H9 (cell line): ENCODE results near the gene GSE1. TPM values are rescaled to one million over a fixed set of nuclear protein-coding genes. Genes with fewer than 3 reads are reported as not detected.

Experiments
- DNase-seq: peaks from one replicate; pipeline ENCODE4 v3.0.0-alpha.2; 2017
- H2AFZ ChIP-seq: one replicate; pipeline ENCODE4 v1.6.1; 2013; ENCODE audit warnings: mild to moderate bottlenecking, low read length, control low read depth, moderate library complexity
- H2AK5ac ChIP-seq: 2 replicates; pipeline ENCODE4 v1.6.1; 2013; ENCODE audit warnings: low read length, control low read depth, mixed read lengths; ENCODE audit not compliant: insufficient read length
- H2BK120ac ChIP-seq: one replicate; pipeline ENCODE4 v1.6.1; 2013; ENCODE audit warnings: low read depth, mild to moderate bottlenecking, low read length, control low read depth, inconsistent platforms; ENCODE audit not compliant: poor library complexity, severe bottlenecking
- H2BK12ac ChIP-seq: 2 replicates; pipeline ENCODE4 v1.6.1; 2013; ENCODE audit warnings: low read length, control low read depth, mixed read lengths, low read depth; ENCODE audit not compliant: insufficient read length
- H2BK15ac ChIP-seq: 2 replicates; pipeline ENCODE4 v1.6.1; 2013; ENCODE audit warnings: low read depth, low read length, control low read depth
- H2BK20ac ChIP-seq: one replicate; pipeline ENCODE4 v1.6.1; 2013; ENCODE audit warnings: low read depth, mild to moderate bottlenecking, low read length, control low read depth, inconsistent platforms; ENCODE audit not compliant: poor library complexity, severe bottlenecking
- H2BK5ac ChIP-seq: 2 replicates; pipeline ENCODE4 v1.6.1; 2013; ENCODE audit warnings: low read length, control low read depth, mixed read lengths; ENCODE audit not compliant: insufficient read length
- H3K14ac ChIP-seq: 2 replicates; pipeline ENCODE4 v1.6.1; 2013; ENCODE audit warnings: low read length, control low read depth; ENCODE audit not compliant: insufficient read depth
- H3K18ac ChIP-seq: 2 replicates; pipeline ENCODE4 v1.6.1; 2013; ENCODE audit warnings: low read depth, mild to moderate bottlenecking, mixed read lengths, low read length, control low read depth; ENCODE audit not compliant: insufficient read length
- H3K23ac ChIP-seq: 2 replicates; pipeline ENCODE4 v1.6.1; 2013; ENCODE audit warnings: low read length, control low read depth, mixed read lengths, low read depth; ENCODE audit not compliant: insufficient read length
- H3K23me2 ChIP-seq: 2 replicates; pipeline ENCODE4 v1.6.1; 2013; ENCODE audit warnings: low read depth, mild to moderate bottlenecking, mixed read lengths, low read length, control low read depth; ENCODE audit not compliant: insufficient read length, poor library complexity, severe bottlenecking
- H3K27ac ChIP-seq: 2 replicates; pipeline ENCODE4 v1.5.1; 2013; ENCODE audit warnings: low read length, control low read depth, mixed read lengths, low read depth; ENCODE audit not compliant: insufficient read length
- H3K27me3 ChIP-seq: 2 replicates; pipeline ENCODE4 v1.6.1; 2013; ENCODE audit warnings: low read length, control low read depth, inconsistent platforms; ENCODE audit not compliant: insufficient read depth
- H3K4ac ChIP-seq: 2 replicates; pipeline ENCODE4 v1.6.1; 2013; ENCODE audit warnings: low read depth, mild to moderate bottlenecking, control low read depth, inconsistent platforms, low read length, moderate library complexity
- H3K4me1 ChIP-seq: 2 replicates; pipeline ENCODE4 v1.6.1; 2013; ENCODE audit warnings: low read length, control low read depth, inconsistent platforms; ENCODE audit not compliant: insufficient read depth
- H3K4me2 ChIP-seq: 2 replicates; pipeline ENCODE4 v1.6.1; 2013; ENCODE audit warnings: low read length, control low read depth, mixed read lengths; ENCODE audit not compliant: insufficient read length, insufficient read depth
- H3K56ac ChIP-seq: 2 replicates; pipeline ENCODE4 v1.6.1; 2013; ENCODE audit warnings: low read depth, mild to moderate bottlenecking, mixed read lengths, low read length, control low read depth; ENCODE audit not compliant: insufficient read length
- H3K79me1 ChIP-seq: 2 replicates; pipeline ENCODE4 v1.6.1; 2013; ENCODE audit warnings: low read depth, mild to moderate bottlenecking, moderate library complexity, low read length, control low read depth, inconsistent platforms; ENCODE audit not compliant: insufficient read depth, poor library complexity, severe bottlenecking
- H3K79me2 ChIP-seq: 2 replicates; pipeline ENCODE4 v1.6.1; 2013; ENCODE audit warnings: low read length, control low read depth, inconsistent platforms; ENCODE audit not compliant: insufficient read depth
- H3K9ac ChIP-seq: 2 replicates; pipeline ENCODE4 v1.6.1; 2013; ENCODE audit warnings: low read length, control low read depth, mixed read lengths; ENCODE audit not compliant: insufficient read length; ENCODE audit errors: extremely low read depth
- H3K9me3 ChIP-seq: one replicate; pipeline ENCODE4 v1.6.1; 2013; ENCODE audit warnings: low read depth, low read length, inconsistent platforms; ENCODE audit not compliant: control insufficient read depth
- H3T11ph ChIP-seq: one replicate; pipeline ENCODE4 v1.6.1; 2013; ENCODE audit warnings: mild to moderate bottlenecking, low read length, control low read depth, inconsistent platforms
- H4K20me1 ChIP-seq: one replicate; pipeline ENCODE4 v1.6.1; 2013; ENCODE audit not compliant: control insufficient read depth, insufficient read length, insufficient read depth
- H4K5ac ChIP-seq: 2 replicates; pipeline ENCODE4 v1.6.1; 2013; ENCODE audit warnings: low read depth, mild to moderate bottlenecking, mixed read lengths, low read length, control low read depth; ENCODE audit not compliant: insufficient read length
- H4K8ac ChIP-seq: replicated peaks from 2 replicates; pipeline ENCODE4 v1.6.1; 2013; ENCODE audit warnings: low read length, control low read depth, mixed read lengths, low read depth; ENCODE audit not compliant: insufficient read length
- H4K91ac ChIP-seq: 2 replicates; pipeline ENCODE4 v1.6.1; 2013; ENCODE audit warnings: low read depth, mild to moderate bottlenecking, moderate library complexity, mixed read lengths, low read length, control low read depth; ENCODE audit not compliant: insufficient read length
- H3K27ac Mint-ChIP-seq, 3 experiments: 2 replicates in 2 of 3; 3 replicates in 1 of 3; pipeline ENCODE4 v1.8.0; 2020 to 2021; ENCODE audit warnings: mixed read lengths in 3 of 3, mild to moderate bottlenecking in 1 of 3, moderate library complexity in 1 of 3
- H3K27me3 Mint-ChIP-seq: 2 replicates; pipeline ENCODE4 v1.8.0; 2021; ENCODE audit warnings: low read depth, mild to moderate bottlenecking, moderate library complexity, mixed read lengths
- H3K36me3 Mint-ChIP-seq, 3 experiments: 2 replicates in 2 of 3; 3 replicates in 1 of 3; pipeline ENCODE4 v1.8.0; 2020 to 2021; ENCODE audit warnings: low read depth in 3 of 3, mixed read lengths in 3 of 3; ENCODE audit not compliant: insufficient read depth in 1 of 3
- H3K4me1 Mint-ChIP-seq, 2 experiments: 2 replicates each; pipeline ENCODE4 v1.8.0; 2020; ENCODE audit warnings: mixed read lengths in 2 of 2
- H3K4me3 Mint-ChIP-seq, 2 experiments: 2 replicates in 1 of 2; 3 replicates in 1 of 2; pipeline ENCODE4 v1.8.0; 2020 to 2021; ENCODE audit warnings: mild to moderate bottlenecking in 2 of 2, mixed read lengths in 2 of 2, moderate library complexity in 1 of 2
- H3K9me3 Mint-ChIP-seq, 2 experiments: 2 replicates in 1 of 2; 3 replicates in 1 of 2; pipeline ENCODE4 v1.8.0; 2020; ENCODE audit warnings: mild to moderate bottlenecking in 2 of 2, mixed read lengths in 2 of 2, moderate library complexity in 1 of 2
- CTCF ChIP-seq: fragments of 200-600 bp; sonication (generic); conservative IDR thresholded peaks from 3 replicates; pipeline ENCODE4 v1.8.0; 2021; ENCODE audit warnings: antibody characterized with exemption, mild to moderate bottlenecking
- WGBS: extraction: QIAGEN DNeasy Blood & Tissue Kit; methylation state at CpG from one replicate; pipeline ENCODE4 v1.1.7; 2013; ENCODE audit warnings: missing lambda C conversion rate, low lambda C conversion rate, mixed read lengths; ENCODE audit not compliant: insufficient read length; ENCODE audit errors: extremely low coverage; 5-methylcytosine and 5-hydroxymethylcytosine counted together
- total RNA-seq: library from RNA; stranded (reverse); gene quantifications from 2 replicates; pipeline ENCODE4 v1.2.1, GENCODE V29; 2021

The GSE1 gene
- total RNA-seq, 1 experiment from 2014 or later = 125 TPM

GRCh38 chr16:85673529-85674417 is 60.7 kb downstream of the GSE1 start:
- Mint-ChIP-seq H3K27me3 (no peaks in the 10 kb centered on the region; the same call in none of the 2 replicates), H3K27ac (peak overlapping the region in 1 of 3 experiments; percentile 83; a peak in 3 of 7 replicates), H3K36me3 (peaks cover 35 to 95% (median 81%) of the 10 kb centered on the region in 3 experiments; a peak in 6 of 7 replicates), H3K4me1 (no peaks in the 10 kb centered on the region), H3K9me3 (no peaks in the 10 kb centered on the region), H3K4me3 (no peak overlapping the region)
- Histone ChIP-seq H3K23me2 (no peaks in the 10 kb centered on the region), H2BK20ac (no peak overlapping the region), H3K27ac (no peak overlapping the region), H2BK15ac (no peak overlapping the region), H4K91ac (no peak overlapping the region), H2BK12ac (no peak overlapping the region), H4K20me1 (no peaks in the 10 kb centered on the region), H2AFZ (no peak overlapping the region), H3K9ac (no peak overlapping the region), H2BK120ac (no peak overlapping the region), H3K4ac (no peak overlapping the region), H4K8ac (no peak overlapping the region), H3K14ac (no peak overlapping the region), H3T11ph (no peak overlapping the region), H3K79me1 (no peaks in the 10 kb centered on the region), H2AK5ac (no peak overlapping the region), H3K4me1 (no peaks in the 10 kb centered on the region), H2BK5ac (no peak overlapping the region), H3K23ac (no peak overlapping the region), H3K18ac (no peak overlapping the region), H3K9me3 (no peaks in the 10 kb centered on the region), H4K5ac (no peak overlapping the region), H3K27me3 (no peaks in the 10 kb centered on the region), H3K4me2 (no peak overlapping the region), H3K56ac (no peak overlapping the region), H3K79me2 (no peaks in the 10 kb centered on the region)
- no peak for TF ChIP-seq CTCF
- WGBS = no CpG with 5 or more reads among the region's 19 CpGs
- no peak for DNase-seq
